M059J (cell line): ENCODE data around the gene NFIA. TPM values are rescaled to one million over a fixed set of nuclear protein-coding genes. Genes with fewer than 3 reads are reported as not detected.

Experiments used
- DNase-seq: peaks from one replicate; pipeline ENCODE4 v3.0.0-alpha.2; 2012; ENCODE audit warnings: low read depth
- total RNA-seq: library from RNA; depleted of rRNA; stranded (reverse); fragments of >200 nt; shearing (Covaris generic); gene quantifications from 2 replicates; pipeline ENCODE4 v1.2.3, GENCODE V29; 2014

The NFIA gene
- total RNA-seq, 1 experiment from 2014 or later, result 1.2 TPM

DNA sequence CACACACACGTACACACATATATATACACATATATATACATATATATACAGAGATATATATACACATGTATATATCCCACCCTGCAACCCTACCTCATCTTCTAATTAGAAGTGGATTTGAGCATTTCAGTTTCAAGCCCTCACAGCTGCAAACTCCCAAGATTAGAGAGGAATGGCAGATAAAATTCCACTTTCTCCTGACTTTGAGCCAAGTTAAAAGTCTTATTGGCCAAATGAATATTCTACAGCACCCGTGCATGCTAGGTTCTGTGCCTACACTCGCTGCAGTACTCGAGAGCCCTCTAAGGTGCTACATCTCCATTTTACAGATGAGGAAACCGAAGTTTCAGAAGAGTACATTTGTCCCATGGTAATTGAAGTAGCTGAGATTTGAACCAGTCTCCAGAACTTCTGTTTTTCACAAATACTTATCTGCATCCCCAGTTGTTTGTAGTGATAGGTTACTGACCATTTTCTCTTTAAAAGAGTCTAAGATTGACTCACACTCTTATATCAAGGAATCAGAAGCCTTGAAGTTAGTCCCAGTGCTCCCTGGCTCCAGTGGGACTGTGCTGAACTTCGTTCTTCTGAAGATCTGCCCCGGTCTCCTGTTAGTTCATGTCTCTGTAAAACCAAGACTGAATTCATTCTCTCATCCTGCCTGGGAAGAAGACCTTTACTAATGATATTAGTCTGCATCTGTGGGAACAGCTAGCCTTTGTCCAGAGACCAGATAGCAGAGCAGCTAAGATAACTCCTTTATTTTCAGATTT lies 350.4 kb downstream of the NFIA start:
- DNase-seq, result no peak

- DNase-seq, result no peak
These were observed 351.3 kb downstream of the NFIA start for GRCh38 chr1:61433646-61434045.

DNA sequence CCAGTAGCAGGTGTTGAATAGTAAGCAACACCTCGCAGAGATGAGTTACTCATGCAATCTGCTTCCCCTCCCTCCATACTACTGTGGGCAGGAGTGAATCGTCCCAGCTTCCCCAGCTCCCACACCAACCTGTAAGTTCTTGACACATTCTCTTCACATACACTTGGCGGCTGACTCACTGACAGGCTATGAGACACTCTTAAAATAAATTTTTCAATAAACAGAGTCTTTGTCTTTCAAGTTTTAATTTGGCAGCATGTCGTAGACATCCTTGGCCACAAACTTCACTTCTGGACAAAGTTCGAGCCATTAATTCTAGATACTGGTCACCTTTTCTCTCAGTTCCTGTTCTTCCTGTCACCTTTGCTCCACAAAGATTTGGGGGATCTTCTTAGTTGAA lies 351.9 kb downstream of the NFIA start:
- DNase-seq, result peak; percentile 48

DNA sequence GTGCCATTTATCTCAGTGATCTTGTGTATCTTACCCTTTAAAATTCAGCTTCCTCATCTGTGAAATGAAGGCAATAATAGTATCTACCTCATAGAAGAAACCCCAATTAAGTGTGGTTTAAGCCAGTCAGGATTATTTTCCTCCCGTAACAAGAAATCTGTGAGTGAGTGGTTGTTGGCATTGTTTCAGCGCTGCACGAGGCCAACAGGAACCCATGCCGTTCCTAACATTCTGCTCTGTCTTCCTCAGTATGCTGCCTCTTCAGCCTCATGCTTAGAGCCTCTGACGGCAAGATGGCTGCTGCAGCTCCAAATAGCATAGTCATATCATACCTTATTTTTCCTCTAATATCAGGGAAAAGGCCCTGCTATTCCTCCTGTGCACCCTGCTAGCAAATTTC lies 352.9 kb downstream of the NFIA start:
- no peak for DNase-seq

DNA sequence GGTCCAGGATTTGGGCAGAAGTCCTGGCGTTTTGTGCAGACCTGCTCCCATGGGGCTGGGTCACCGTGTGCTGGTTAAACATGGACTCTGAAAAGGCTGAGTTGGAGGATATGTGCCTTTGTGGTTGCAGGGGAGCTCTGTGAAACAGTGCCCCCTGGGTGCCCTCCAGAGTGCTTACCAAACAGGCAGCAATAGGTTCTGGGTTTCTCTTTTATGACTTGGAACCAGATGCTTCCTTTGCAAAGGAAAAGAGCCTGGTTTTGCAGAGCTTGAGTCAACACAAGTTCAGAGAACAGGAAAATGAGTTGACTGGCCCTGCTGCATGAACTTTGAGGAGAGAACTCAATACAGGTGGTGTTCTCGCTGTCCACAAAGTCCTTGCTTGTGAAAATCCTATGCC lies 353.7 kb downstream of the NFIA start:
- DNase-seq, result no peak

GRCh38 chr1:61436491-61437120 lies 354.2 kb downstream of the NFIA start:
- no peak for DNase-seq

- DNase-seq, result no peak
These were observed 356.9 kb downstream of the NFIA start for GRCh38 chr1:61439234-61439633.

GRCh38 chr1:61441723-61442262 lies 359.4 kb downstream of the NFIA start:
- DNase-seq, result no peak

- DNase-seq, result no peak
These were observed 360.2 kb downstream of the NFIA start for GRCh38 chr1:61442544-61442943.

- DNase-seq, result no peak
These were observed 361.9 kb downstream of the NFIA start for GRCh38 chr1:61444288-61444687.

- DNase-seq, result no peak
These were observed 363.0 kb downstream of the NFIA start for GRCh38 chr1:61445269-61445825.

- DNase-seq, result no peak
These were observed 364.2 kb downstream of the NFIA start for GRCh38 chr1:61446531-61446991.

- DNase-seq, result no peak
These were observed 365.0 kb downstream of the NFIA start for GRCh38 chr1:61447106-61447967.

GRCh38 chr1:61447968-61448430 lies 365.6 kb downstream of the NFIA start:
- no peak for DNase-seq

GRCh38 chr1:61448914-61449313 lies 366.6 kb downstream of the NFIA start:
- no peak for DNase-seq

- no peak for DNase-seq
These were observed 367.0 kb downstream of the NFIA start for GRCh38 chr1:61449410-61449809.

DNA sequence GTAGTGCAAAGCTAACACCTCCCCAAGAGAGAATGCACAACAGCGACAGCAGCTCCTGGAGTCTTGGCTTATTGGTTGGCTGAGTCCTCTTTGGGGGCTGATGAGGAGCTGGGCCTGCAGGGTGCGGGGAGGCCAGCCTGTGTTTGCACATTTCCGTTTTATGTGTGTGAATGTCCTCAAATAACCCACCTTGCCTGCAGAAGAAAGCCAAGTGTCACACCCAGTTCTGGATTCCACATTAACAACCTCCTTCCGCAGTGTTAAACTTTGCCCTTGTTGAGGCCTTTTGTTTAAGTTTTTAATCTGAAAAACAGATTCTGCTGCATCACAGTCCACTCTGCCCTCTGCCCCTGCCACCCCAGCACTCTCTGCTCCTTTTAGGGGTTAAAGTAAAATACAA lies 368.1 kb downstream of the NFIA start:
- DNase-seq, result no peak

- DNase-seq, result no peak
These were observed 368.7 kb downstream of the NFIA start for GRCh38 chr1:61450872-61451571.

DNA sequence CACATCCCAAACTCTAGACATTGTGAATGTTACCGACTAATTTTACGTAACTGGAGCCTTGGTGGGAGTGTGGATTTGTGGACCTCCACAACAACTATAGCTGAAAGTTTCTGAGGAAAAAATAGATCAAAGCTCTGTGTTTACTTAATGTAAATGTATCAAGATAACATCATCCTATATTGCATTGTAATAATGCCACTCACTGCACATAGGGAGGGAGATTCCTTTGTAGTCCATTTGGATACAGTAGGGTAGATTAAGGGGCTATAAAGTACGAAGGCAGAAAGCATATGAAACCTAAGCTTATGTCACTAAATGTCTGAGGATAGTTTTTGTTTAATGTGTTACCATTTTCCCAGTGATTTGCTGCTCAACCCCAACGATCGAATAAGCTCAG lies 369.2 kb downstream of the NFIA start:
- no peak for DNase-seq

DNA sequence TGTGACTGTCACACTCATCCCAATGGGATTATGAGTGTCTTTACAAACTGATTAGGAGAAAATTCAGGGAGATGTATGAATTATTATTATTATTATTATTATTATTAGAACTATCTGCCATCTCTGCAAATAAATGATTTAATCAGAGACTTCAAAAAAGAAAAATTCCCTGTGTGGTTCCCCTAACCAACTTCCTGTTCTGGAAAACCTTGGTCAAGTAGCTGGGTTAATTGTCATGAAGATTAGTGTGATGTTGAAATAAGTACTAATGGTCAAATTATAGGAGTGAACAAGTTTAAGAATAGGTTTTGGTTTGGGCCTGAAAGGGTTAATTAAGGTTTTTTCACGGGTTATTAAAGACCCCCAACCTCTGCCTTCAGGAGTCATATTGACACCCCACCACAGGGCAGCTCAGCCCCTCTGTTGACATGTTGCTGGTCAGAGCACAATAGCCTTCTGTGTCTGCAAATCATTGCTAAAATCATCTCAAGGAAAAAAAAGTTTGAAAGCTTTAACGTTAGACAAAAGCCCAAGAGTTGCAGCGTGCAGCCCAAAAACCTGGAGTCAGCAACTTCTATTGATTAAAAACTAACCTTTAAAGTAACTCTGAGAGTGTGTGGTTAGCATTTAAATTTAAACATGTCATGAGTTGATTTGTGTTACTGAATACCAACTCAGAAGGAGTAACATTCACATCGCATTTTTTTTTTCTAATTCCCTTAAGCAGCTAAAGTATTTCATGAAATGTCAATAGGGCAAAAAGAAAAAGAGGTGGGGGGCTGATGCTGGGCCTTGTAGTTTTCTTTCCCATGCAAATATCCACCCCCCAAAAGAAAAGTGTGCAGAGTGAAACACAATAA lies 370.0 kb downstream of the NFIA start:
- peak; percentile 34 for DNase-seq
